H9 (cell line): ENCODE measurements around the gene CCDC148. TPM values are rescaled to one million over a fixed set of nuclear protein-coding genes. Genes with fewer than 3 reads are reported as not detected.

ENCODE experiments used
- DNase-seq: peaks from one replicate; pipeline ENCODE4 v3.0.0-alpha.2; 2017
- H2AFZ ChIP-seq: one replicate; pipeline ENCODE4 v1.6.1; 2013; ENCODE audit warnings: mild to moderate bottlenecking, low read length, control low read depth, moderate library complexity
- H2AK5ac ChIP-seq: 2 replicates; pipeline ENCODE4 v1.6.1; 2013; ENCODE audit warnings: low read length, control low read depth, mixed read lengths; ENCODE audit not compliant: insufficient read length
- H2BK120ac ChIP-seq: one replicate; pipeline ENCODE4 v1.6.1; 2013; ENCODE audit warnings: low read depth, mild to moderate bottlenecking, low read length, control low read depth, inconsistent platforms; ENCODE audit not compliant: poor library complexity, severe bottlenecking
- H2BK12ac ChIP-seq: 2 replicates; pipeline ENCODE4 v1.6.1; 2013; ENCODE audit warnings: low read length, control low read depth, mixed read lengths, low read depth; ENCODE audit not compliant: insufficient read length
- H2BK15ac ChIP-seq: 2 replicates; pipeline ENCODE4 v1.6.1; 2013; ENCODE audit warnings: low read depth, low read length, control low read depth
- H2BK20ac ChIP-seq: one replicate; pipeline ENCODE4 v1.6.1; 2013; ENCODE audit warnings: low read depth, mild to moderate bottlenecking, low read length, control low read depth, inconsistent platforms; ENCODE audit not compliant: poor library complexity, severe bottlenecking
- H2BK5ac ChIP-seq: 2 replicates; pipeline ENCODE4 v1.6.1; 2013; ENCODE audit warnings: low read length, control low read depth, mixed read lengths; ENCODE audit not compliant: insufficient read length
- H3K14ac ChIP-seq: 2 replicates; pipeline ENCODE4 v1.6.1; 2013; ENCODE audit warnings: low read length, control low read depth; ENCODE audit not compliant: insufficient read depth
- H3K18ac ChIP-seq: 2 replicates; pipeline ENCODE4 v1.6.1; 2013; ENCODE audit warnings: low read depth, mild to moderate bottlenecking, mixed read lengths, low read length, control low read depth; ENCODE audit not compliant: insufficient read length
- H3K23ac ChIP-seq: 2 replicates; pipeline ENCODE4 v1.6.1; 2013; ENCODE audit warnings: low read length, control low read depth, mixed read lengths, low read depth; ENCODE audit not compliant: insufficient read length
- H3K23me2 ChIP-seq: 2 replicates; pipeline ENCODE4 v1.6.1; 2013; ENCODE audit warnings: low read depth, mild to moderate bottlenecking, mixed read lengths, low read length, control low read depth; ENCODE audit not compliant: insufficient read length, poor library complexity, severe bottlenecking
- H3K27ac ChIP-seq: 2 replicates; pipeline ENCODE4 v1.5.1; 2013; ENCODE audit warnings: low read length, control low read depth, mixed read lengths, low read depth; ENCODE audit not compliant: insufficient read length
- H3K27me3 ChIP-seq: 2 replicates; pipeline ENCODE4 v1.6.1; 2013; ENCODE audit warnings: low read length, control low read depth, inconsistent platforms; ENCODE audit not compliant: insufficient read depth
- H3K4ac ChIP-seq: 2 replicates; pipeline ENCODE4 v1.6.1; 2013; ENCODE audit warnings: low read depth, mild to moderate bottlenecking, control low read depth, inconsistent platforms, low read length, moderate library complexity
- H3K4me1 ChIP-seq: 2 replicates; pipeline ENCODE4 v1.6.1; 2013; ENCODE audit warnings: low read length, control low read depth, inconsistent platforms; ENCODE audit not compliant: insufficient read depth
- H3K4me2 ChIP-seq: 2 replicates; pipeline ENCODE4 v1.6.1; 2013; ENCODE audit warnings: low read length, control low read depth, mixed read lengths; ENCODE audit not compliant: insufficient read length, insufficient read depth
- H3K56ac ChIP-seq: 2 replicates; pipeline ENCODE4 v1.6.1; 2013; ENCODE audit warnings: low read depth, mild to moderate bottlenecking, mixed read lengths, low read length, control low read depth; ENCODE audit not compliant: insufficient read length
- H3K79me1 ChIP-seq: 2 replicates; pipeline ENCODE4 v1.6.1; 2013; ENCODE audit warnings: low read depth, mild to moderate bottlenecking, moderate library complexity, low read length, control low read depth, inconsistent platforms; ENCODE audit not compliant: insufficient read depth, poor library complexity, severe bottlenecking
- H3K79me2 ChIP-seq: 2 replicates; pipeline ENCODE4 v1.6.1; 2013; ENCODE audit warnings: low read length, control low read depth, inconsistent platforms; ENCODE audit not compliant: insufficient read depth
- H3K9ac ChIP-seq: 2 replicates; pipeline ENCODE4 v1.6.1; 2013; ENCODE audit warnings: low read length, control low read depth, mixed read lengths; ENCODE audit not compliant: insufficient read length; ENCODE audit errors: extremely low read depth
- H3K9me3 ChIP-seq: one replicate; pipeline ENCODE4 v1.6.1; 2013; ENCODE audit warnings: low read depth, low read length, inconsistent platforms; ENCODE audit not compliant: control insufficient read depth
- H3T11ph ChIP-seq: one replicate; pipeline ENCODE4 v1.6.1; 2013; ENCODE audit warnings: mild to moderate bottlenecking, low read length, control low read depth, inconsistent platforms
- H4K20me1 ChIP-seq: one replicate; pipeline ENCODE4 v1.6.1; 2013; ENCODE audit not compliant: control insufficient read depth, insufficient read length, insufficient read depth
- H4K5ac ChIP-seq: 2 replicates; pipeline ENCODE4 v1.6.1; 2013; ENCODE audit warnings: low read depth, mild to moderate bottlenecking, mixed read lengths, low read length, control low read depth; ENCODE audit not compliant: insufficient read length
- H4K8ac ChIP-seq: replicated peaks from 2 replicates; pipeline ENCODE4 v1.6.1; 2013; ENCODE audit warnings: low read length, control low read depth, mixed read lengths, low read depth; ENCODE audit not compliant: insufficient read length
- H4K91ac ChIP-seq: 2 replicates; pipeline ENCODE4 v1.6.1; 2013; ENCODE audit warnings: low read depth, mild to moderate bottlenecking, moderate library complexity, mixed read lengths, low read length, control low read depth; ENCODE audit not compliant: insufficient read length
- H3K27ac Mint-ChIP-seq, 3 experiments: 2 replicates in 2 of 3; 3 replicates in 1 of 3; pipeline ENCODE4 v1.8.0; 2020 to 2021; ENCODE audit warnings: mixed read lengths in 3 of 3, mild to moderate bottlenecking in 1 of 3, moderate library complexity in 1 of 3
- H3K27me3 Mint-ChIP-seq: 2 replicates; pipeline ENCODE4 v1.8.0; 2021; ENCODE audit warnings: low read depth, mild to moderate bottlenecking, moderate library complexity, mixed read lengths
- H3K36me3 Mint-ChIP-seq, 3 experiments: 2 replicates in 2 of 3; 3 replicates in 1 of 3; pipeline ENCODE4 v1.8.0; 2020 to 2021; ENCODE audit warnings: low read depth in 3 of 3, mixed read lengths in 3 of 3; ENCODE audit not compliant: insufficient read depth in 1 of 3
- H3K4me1 Mint-ChIP-seq, 2 experiments: 2 replicates each; pipeline ENCODE4 v1.8.0; 2020; ENCODE audit warnings: mixed read lengths in 2 of 2
- H3K4me3 Mint-ChIP-seq, 2 experiments: 2 replicates in 1 of 2; 3 replicates in 1 of 2; pipeline ENCODE4 v1.8.0; 2020 to 2021; ENCODE audit warnings: mild to moderate bottlenecking in 2 of 2, mixed read lengths in 2 of 2, moderate library complexity in 1 of 2
- H3K9me3 Mint-ChIP-seq, 2 experiments: 2 replicates in 1 of 2; 3 replicates in 1 of 2; pipeline ENCODE4 v1.8.0; 2020; ENCODE audit warnings: mild to moderate bottlenecking in 2 of 2, mixed read lengths in 2 of 2, moderate library complexity in 1 of 2
- CTCF ChIP-seq: fragments of 200-600 bp; sonication (generic); conservative IDR thresholded peaks from 3 replicates; pipeline ENCODE4 v1.8.0; 2021; ENCODE audit warnings: antibody characterized with exemption, mild to moderate bottlenecking
- total RNA-seq: library from RNA; stranded (reverse); gene quantifications from 2 replicates; pipeline ENCODE4 v1.2.1, GENCODE V29; 2021

The CCDC148 gene
- total RNA-seq, 1 experiment from 2014 or later: 1.5 TPM

DNA sequence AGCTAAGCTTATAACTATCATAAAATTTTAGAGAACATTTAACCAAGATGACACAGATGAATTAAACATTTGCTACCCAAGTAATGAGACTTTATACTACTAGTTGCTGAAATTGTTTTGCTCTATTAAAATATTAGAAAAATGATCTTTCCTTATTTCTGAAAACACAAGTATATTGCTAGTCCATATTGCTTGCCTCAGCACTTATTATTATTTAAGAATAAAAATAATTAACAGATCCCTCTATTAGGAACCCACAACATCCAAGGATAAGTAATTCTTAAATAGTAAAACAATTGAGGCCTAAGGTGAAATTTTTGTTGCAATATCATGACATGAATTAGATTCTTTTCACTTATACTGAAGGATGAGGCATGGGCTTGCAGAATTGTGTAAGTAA lies 65.2 kb downstream of the CCDC148 start:
- TF ChIP-seq CTCF: no peak
- Histone ChIP-seq H4K8ac (no peak overlapping the region), H3K18ac (no peak overlapping the region), H2BK5ac (no peak overlapping the region), H2BK15ac (no peak overlapping the region), H4K20me1 (no peaks in the 10 kb centered on the region), H3K9ac (no peak overlapping the region), H3K56ac (no peak overlapping the region), H3K4ac (no peak overlapping the region), H3K4me2 (no peak overlapping the region), H3K23ac (no peak overlapping the region), H2AK5ac (no peak overlapping the region), H3K79me1 (no peaks in the 10 kb centered on the region), H2AFZ (no peak overlapping the region), H3K4me1 (no peaks in the 10 kb centered on the region), H2BK12ac (no peak overlapping the region), H2BK20ac (no peak overlapping the region), H4K91ac (no peak overlapping the region), H2BK120ac (no peak overlapping the region), H3K9me3 (no peaks in the 10 kb centered on the region), H3K14ac (no peak overlapping the region), H3K27ac (no peak overlapping the region), H3K23me2 (no peaks in the 10 kb centered on the region), H3T11ph (no peak overlapping the region), H3K27me3 (no peaks in the 10 kb centered on the region), H4K5ac (no peak overlapping the region), H3K79me2 (0 out of 2 replicates have a peak, but pooled peaks cover 1% of the 10 kb centered on the region)
- no peak overlapping the region for H3K4me3 Mint-ChIP-seq
- 0 out of 7 replicates have a peak overlapping the region, but pooled peaks of 1 of the 3 experiments have one; percentile 19 for H3K27ac Mint-ChIP-seq
- DNase-seq: no peak
- peaks cover 13 to 15% of the 10 kb centered on the region in 2 experiments for H3K4me1 Mint-ChIP-seq
- H3K9me3 Mint-ChIP-seq: no peaks in the 10 kb centered on the region
- H3K36me3 Mint-ChIP-seq: no peaks in the 10 kb centered on the region
- H3K27me3 Mint-ChIP-seq: no peaks in the 10 kb centered on the region
